ENCODE results near the gene IQSEC1. TPM values are rescaled to one million over a fixed set of nuclear protein-coding genes. Genes with fewer than 3 reads are reported as not detected.

Gene IQSEC1
- total and polyA plus RNA-seq, 8 donors: 24.9 to 57.0 (median 34.2) TPM

DNA sequence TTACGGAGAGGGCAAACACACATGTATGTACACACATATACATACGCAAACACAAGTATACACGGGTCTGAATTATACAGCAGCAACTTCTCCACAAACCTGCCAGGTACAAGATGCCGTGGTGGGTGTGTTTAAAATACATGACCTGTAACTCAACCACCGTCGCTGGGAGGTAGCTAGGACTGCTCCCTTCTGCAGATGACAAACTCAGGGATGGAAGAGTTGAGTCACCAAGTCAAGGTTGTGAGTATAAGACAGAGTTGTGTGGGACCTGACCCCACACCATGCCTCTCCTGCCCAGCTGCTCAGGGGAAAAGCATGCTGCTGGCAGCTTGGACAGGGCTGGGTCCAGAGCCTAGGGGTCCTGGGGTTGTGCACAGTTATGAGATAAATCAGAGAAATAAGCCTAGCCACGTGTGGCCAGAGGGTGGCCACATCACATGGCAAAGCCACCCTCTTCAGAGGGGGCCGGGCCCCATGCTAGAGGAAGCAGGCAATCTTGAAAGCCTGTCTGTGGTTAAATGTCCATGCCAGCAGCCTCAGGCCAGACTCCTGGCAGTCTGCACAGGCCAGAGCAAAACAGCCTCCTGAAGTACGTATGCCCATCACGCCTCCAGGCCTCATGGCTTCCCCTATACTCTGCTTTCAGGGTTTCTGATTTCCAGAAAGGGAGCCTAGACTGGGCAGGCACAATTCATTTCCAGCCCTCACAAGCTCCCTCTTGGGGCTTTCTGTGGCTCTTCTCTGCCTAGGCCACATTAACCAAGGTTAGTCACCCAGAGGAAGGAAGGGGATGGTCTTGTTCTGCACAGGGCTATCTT, 124.1 kb downstream of the IQSEC1 start:
- Histone ChIP-seq H3K36me3 (peaks cover 0 to 17% of the 10 kb centered on the region in 2 donors), H3K27me3 (no peaks in the 10 kb centered on the region), H3K4me1 (peaks cover 13 to 39% of the 10 kb centered on the region in 2 donors), H3K27ac (no peak overlapping the region), H3K4me3 (no peak overlapping the region), H3K9me3 (no peaks in the 10 kb centered on the region)
- DNase-seq (peak in 1 of 4 donors; percentile 70), ATAC-seq (peak; percentile 63)
- TF ChIP-seq, protein P1, sequence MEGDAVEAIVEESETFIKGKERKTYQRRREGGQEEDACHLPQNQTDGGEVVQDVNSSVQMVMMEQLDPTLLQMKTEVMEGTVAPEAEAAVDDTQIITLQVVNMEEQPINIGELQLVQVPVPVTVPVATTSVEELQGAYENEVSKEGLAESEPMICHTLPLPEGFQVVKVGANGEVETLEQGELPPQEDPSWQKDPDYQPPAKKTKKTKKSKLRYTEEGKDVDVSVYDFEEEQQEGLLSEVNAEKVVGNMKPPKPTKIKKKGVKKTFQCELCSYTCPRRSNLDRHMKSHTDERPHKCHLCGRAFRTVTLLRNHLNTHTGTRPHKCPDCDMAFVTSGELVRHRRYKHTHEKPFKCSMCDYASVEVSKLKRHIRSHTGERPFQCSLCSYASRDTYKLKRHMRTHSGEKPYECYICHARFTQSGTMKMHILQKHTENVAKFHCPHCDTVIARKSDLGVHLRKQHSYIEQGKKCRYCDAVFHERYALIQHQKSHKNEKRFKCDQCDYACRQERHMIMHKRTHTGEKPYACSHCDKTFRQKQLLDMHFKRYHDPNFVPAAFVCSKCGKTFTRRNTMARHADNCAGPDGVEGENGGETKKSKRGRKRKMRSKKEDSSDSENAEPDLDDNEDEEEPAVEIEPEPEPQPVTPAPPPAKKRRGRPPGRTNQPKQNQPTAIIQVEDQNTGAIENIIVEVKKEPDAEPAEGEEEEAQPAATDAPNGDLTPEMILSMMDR (IDR thresholded peaks at IDR 0.05): no peak
- intact Hi-C loops (cut with DNase I): no loop called here

DNA sequence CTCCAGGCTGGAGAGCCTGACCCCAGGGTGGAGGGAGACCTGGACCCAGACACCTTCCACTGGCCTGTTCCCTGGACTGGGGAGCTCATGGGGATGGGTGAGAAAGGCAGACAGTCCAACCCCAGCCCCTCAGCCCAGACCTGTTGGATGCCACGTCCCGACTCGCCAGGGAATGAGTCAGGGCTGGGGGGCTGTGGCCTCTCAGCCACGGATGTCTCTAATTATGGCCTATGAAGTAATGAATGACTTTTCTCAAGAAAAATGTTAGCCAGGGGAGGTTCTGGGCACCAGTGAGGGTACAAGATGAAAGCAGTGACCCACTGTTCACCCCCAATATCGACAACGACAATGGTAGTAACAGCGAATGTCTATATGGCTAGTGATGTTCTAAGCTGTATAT, 124.9 kb downstream of the IQSEC1 start:
- no peaks in the 10 kb centered on the region for H3K27me3 ChIP-seq
- ATAC-seq (no peak), DNase-seq (peak in 1 of 4 donors; percentile 38)
- no peak overlapping the region for H3K27ac ChIP-seq
- TF ChIP-seq, protein P1 (IDR thresholded peaks at IDR 0.05): no peak
- no peak overlapping the region for H3K4me3 ChIP-seq
- peaks cover 13 to 37% of the 10 kb centered on the region in 2 donors for H3K4me1 ChIP-seq
- H3K9me3 ChIP-seq: no peaks in the 10 kb centered on the region
- intact Hi-C loops (cut with DNase I): no loop called here
- H3K36me3 ChIP-seq: peaks cover 0 to 9% of the 10 kb centered on the region in 2 donors

DNA sequence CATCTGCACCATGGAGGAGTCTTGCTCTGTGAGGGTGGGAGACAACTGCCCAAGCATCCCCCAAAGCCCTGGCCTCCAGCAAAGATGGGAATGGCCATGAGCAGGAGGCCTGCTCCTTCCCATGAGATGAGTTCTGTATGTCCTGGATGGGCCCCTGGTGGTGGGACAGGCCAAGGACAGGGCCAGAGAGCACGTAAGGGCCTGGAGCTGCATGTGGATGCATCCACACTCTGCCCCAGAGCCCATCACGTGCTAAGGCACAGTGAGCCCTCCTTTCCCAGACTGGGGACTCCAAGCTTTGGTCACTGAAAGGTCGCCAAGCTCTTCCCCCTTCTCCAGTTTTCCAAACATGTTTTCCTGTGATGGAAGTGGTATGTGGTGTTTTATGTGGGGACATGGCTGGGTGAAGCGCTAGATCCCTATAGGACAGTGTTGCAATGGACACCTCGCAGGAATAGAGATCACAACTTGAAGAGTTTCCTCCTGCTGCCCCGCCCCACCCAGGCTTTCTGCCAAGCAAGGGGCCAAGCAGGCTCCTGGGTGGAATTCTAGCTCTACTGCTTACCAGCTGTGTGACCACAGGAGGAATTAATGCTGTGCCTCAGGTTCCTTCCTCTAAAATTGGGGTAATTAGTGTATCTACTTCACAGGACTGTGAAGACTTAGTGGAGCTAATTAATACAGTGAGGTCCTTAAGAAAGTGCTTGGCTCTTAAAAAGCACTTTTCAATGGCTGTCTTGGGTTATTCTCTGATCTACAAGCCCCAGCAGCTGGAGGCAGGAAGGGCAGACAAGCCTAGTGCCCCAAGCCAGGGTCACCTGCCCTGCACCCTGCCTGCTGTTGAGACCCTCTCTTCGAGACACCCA, 125.5 kb downstream of the IQSEC1 start:
- H3K4me1 ChIP-seq: peaks cover 13 to 37% of the 10 kb centered on the region in 2 donors
- no peaks in the 10 kb centered on the region for H3K27me3 ChIP-seq
- intact Hi-C loops (cut with DNase I): no loop called here
- H3K9me3 ChIP-seq: no peaks in the 10 kb centered on the region
- DNase-seq: peak in 3 of 4 donors; percentile 54 to 80 (median 56)
- H3K27ac ChIP-seq: no peak overlapping the region
- TF ChIP-seq, protein P1 (IDR thresholded peaks at IDR 0.05): no peak
- H3K36me3 ChIP-seq: peaks cover 0 to 5% of the 10 kb centered on the region in 2 donors
- H3K4me3 ChIP-seq: no peak overlapping the region
- peak; percentile 58 for ATAC-seq

DNA sequence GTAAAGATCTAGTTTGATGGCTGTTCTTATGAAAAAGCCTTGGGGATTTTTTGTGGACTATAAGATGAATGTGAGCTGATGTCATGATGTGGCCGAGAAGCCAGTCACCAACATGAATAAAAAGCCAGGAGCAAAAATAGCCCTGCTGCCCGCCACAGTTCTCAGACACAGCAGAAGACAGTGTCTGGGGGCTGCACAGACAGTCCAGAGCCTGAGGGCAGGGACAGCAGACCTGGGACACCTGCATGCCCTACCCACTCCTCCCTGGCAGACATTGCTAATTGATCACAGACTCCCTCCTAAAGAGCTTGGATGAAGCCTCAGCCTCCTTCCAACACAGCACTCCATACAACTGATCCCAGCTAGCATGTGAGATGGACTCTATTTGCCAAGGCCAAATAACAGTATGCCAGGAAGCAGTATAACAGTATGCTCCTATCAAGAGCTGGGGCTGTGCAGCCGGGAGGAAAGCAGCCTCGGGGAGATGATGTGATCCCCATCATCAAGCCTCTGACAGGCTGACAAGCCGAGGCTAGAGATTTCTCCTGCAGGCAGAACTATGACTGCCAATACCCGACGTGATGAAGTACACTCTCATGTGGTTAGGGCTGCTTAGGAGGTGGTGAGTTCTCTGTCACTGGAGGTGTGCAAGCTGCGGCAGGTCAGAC, 126.4 kb downstream of the IQSEC1 start:
- ATAC-seq (no peak), DNase-seq (no peak)
- H3K27ac ChIP-seq: no peak overlapping the region
- TF ChIP-seq, protein P1 (IDR thresholded peaks at IDR 0.05): no peak
- peaks cover 0 to 14% of the 10 kb centered on the region in 2 donors for H3K36me3 ChIP-seq
- H3K9me3 ChIP-seq: no peaks in the 10 kb centered on the region
- no peak overlapping the region for H3K4me3 ChIP-seq
- H3K27me3 ChIP-seq: no peaks in the 10 kb centered on the region
- peaks cover 13 to 37% of the 10 kb centered on the region in 2 donors for H3K4me1 ChIP-seq
- intact Hi-C loops (cut with DNase I): no loop called here
